ENCODE measurements around the gene DST.

GRCh38 chr6:56663344-56663743 is 20.7 kb upstream of the DST start:
- TF ChIP-seq CTCF (IDR thresholded peaks at IDR 0.05 in 4 of 5, conservative IDR thresholded peaks at IDR 0.05 in 1 of 5) (no peak), POLR2A (IDR thresholded peaks at IDR 0.05) (no peak)

Measured in gastrocnemius medialis (tissue), 4 donors.